ACC112 (cell line): Measurements from ENCODE around the gene TPPP3.

ENCODE experiments used
- H2AFZ ChIP-seq: fragments of 200-600 bp; sonication (generic); one replicate; pipeline ENCODE4 v1.6.0; 2017; ENCODE audit warnings: antibody characterized with exemption, low read length; ENCODE audit not compliant: unreplicated experiment
- H3K27ac ChIP-seq: fragments of 200-600 bp; sonication (generic); 2 replicates; pipeline ENCODE4 v1.5.1; 2014; ENCODE audit warnings: low read depth, mild to moderate bottlenecking, antibody characterized with exemption, low read length, moderate library complexity
- H3K27me3 ChIP-seq: fragments of 200-600 bp; sonication (generic); 2 replicates; pipeline ENCODE4 v1.6.1; 2014; ENCODE audit warnings: mild to moderate bottlenecking, antibody characterized with exemption, low read length, moderate library complexity, mixed read lengths; ENCODE audit not compliant: insufficient read depth
- H3K36me3 ChIP-seq: fragments of 200-600 bp; sonication (generic); 2 replicates; pipeline ENCODE4 v1.6.1; 2016; ENCODE audit warnings: mild to moderate bottlenecking, antibody characterized with exemption, low read length, moderate library complexity, mixed read lengths; ENCODE audit not compliant: insufficient read depth
- H3K4me1 ChIP-seq: fragments of 200-600 bp; sonication (generic); one replicate; pipeline ENCODE4 v1.6.1; 2016; ENCODE audit warnings: low read length, mixed read lengths; ENCODE audit not compliant: insufficient read depth, unreplicated experiment, control insufficient read depth
- H3K4me3 ChIP-seq: fragments of 200-600 bp; sonication (generic); 2 replicates; pipeline ENCODE4 v1.5.1; 2014; ENCODE audit warnings: mild to moderate bottlenecking, low read depth, low read length
- H3K79me2 ChIP-seq: fragments of 200-600 bp; sonication (generic); one replicate; pipeline ENCODE4 v1.6.0; 2016; ENCODE audit warnings: low read length; ENCODE audit not compliant: control insufficient read depth, unreplicated experiment, insufficient read depth

TPPP3 gene

GRCh38 chr16:67426022-67426421 lies 32.7 kb upstream of the TPPP3 start:
- Histone ChIP-seq H3K36me3 (no peaks in the 10 kb centered on the region), H2AFZ (no peak overlapping the region), H3K79me2 (no peaks in the 10 kb centered on the region), H3K27me3 (peaks cover 28% of the 10 kb centered on the region), H3K4me3 (no peak overlapping the region), H3K27ac (no peak overlapping the region), H3K4me1 (no peaks in the 10 kb centered on the region)

GRCh38 chr16:67425580-67425979 lies 32.3 kb upstream of the TPPP3 start:
- H3K4me1 ChIP-seq = no peaks in the 10 kb centered on the region
- no peak overlapping the region for H3K4me3 ChIP-seq
- no peak overlapping the region for H3K27ac ChIP-seq
- no peaks in the 10 kb centered on the region for H3K79me2 ChIP-seq
- no peaks in the 10 kb centered on the region for H3K36me3 ChIP-seq
- H3K27me3 ChIP-seq = peaks cover 27% of the 10 kb centered on the region
- H2AFZ ChIP-seq = no peak overlapping the region

GRCh38 chr16:67425061-67425460 lies 31.8 kb upstream of the TPPP3 start:
- no peak overlapping the region for H3K4me3 ChIP-seq
- no peaks in the 10 kb centered on the region for H3K4me1 ChIP-seq
- no peaks in the 10 kb centered on the region for H3K79me2 ChIP-seq
- peaks cover 22% of the 10 kb centered on the region for H3K27me3 ChIP-seq
- no peak overlapping the region for H2AFZ ChIP-seq
- H3K36me3 ChIP-seq = no peaks in the 10 kb centered on the region
- no peak overlapping the region for H3K27ac ChIP-seq

- H3K4me3 ChIP-seq = no peak overlapping the region
- no peak overlapping the region for H2AFZ ChIP-seq
- H3K36me3 ChIP-seq = no peaks in the 10 kb centered on the region
- peaks cover 13% of the 10 kb centered on the region for H3K27me3 ChIP-seq
- H3K27ac ChIP-seq = no peak overlapping the region
- no peaks in the 10 kb centered on the region for H3K4me1 ChIP-seq
- no peaks in the 10 kb centered on the region for H3K79me2 ChIP-seq
Observed at GRCh38 chr16:67424261-67424615, 30.9 kb upstream of the TPPP3 start.

GRCh38 chr16:67423611-67424260 lies 30.4 kb upstream of the TPPP3 start:
- H3K27ac ChIP-seq = no peak overlapping the region
- no peak overlapping the region for H2AFZ ChIP-seq
- H3K4me3 ChIP-seq = no peak overlapping the region
- H3K79me2 ChIP-seq = no peaks in the 10 kb centered on the region
- H3K27me3 ChIP-seq = peaks cover 9% of the 10 kb centered on the region; the same call in 1 of the 2 replicates
- H3K36me3 ChIP-seq = no peaks in the 10 kb centered on the region
- no peaks in the 10 kb centered on the region for H3K4me1 ChIP-seq

DNA sequence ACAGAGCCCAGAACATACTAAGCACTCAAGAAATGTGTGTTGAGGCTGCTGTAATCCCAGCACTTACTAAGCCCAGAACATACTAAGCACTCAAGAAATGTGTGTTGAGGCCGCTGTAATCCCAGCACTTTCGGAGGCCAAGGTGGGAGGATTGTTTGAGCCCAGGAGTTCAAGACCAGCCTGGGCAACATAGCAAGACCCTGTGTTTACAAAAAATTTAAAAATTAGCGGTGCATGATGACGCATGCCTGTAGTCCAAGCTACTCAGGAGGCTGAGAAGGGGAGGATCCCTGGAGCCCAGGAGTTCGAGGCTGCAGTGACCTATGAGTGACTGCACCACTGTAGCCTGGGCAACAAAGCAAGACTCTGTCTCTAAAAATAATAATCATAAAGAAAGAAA lies 29.7 kb upstream of the TPPP3 start:
- no peak overlapping the region for H3K27ac ChIP-seq
- H3K79me2 ChIP-seq = no peaks in the 10 kb centered on the region
- no peaks in the 10 kb centered on the region for H3K36me3 ChIP-seq
- 0 out of 2 replicates have a peak, but pooled peaks cover 9% of the 10 kb centered on the region for H3K27me3 ChIP-seq
- no peak overlapping the region for H2AFZ ChIP-seq
- no peak overlapping the region for H3K4me3 ChIP-seq
- H3K4me1 ChIP-seq = no peaks in the 10 kb centered on the region

DNA sequence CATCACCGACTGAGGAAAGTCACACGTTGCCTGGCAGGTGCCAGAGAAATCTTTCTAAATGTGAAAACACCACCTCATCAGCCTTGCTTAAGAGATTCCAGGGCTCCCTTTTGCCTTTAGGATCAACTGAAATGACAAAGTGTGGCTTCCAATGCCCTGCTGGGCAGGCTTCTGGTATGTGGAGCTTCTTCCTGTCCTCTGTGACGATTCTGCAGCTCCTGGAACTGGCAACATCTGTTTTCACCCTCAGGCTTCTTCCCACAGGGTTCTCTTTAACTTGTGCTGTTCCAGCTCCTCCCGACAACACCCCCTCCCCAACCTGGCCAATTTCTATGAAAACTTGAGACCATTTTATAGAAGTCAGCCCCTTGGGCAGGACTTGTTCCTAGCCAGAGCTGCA lies 27.7 kb upstream of the TPPP3 start:
- Histone ChIP-seq H2AFZ (no peak overlapping the region), H3K4me1 (no peaks in the 10 kb centered on the region), H3K79me2 (no peaks in the 10 kb centered on the region), H3K27ac (no peak overlapping the region), H3K27me3 (0 out of 2 replicates have a peak, but pooled peaks cover 9% of the 10 kb centered on the region), H3K36me3 (no peaks in the 10 kb centered on the region), H3K4me3 (no peak overlapping the region)

DNA sequence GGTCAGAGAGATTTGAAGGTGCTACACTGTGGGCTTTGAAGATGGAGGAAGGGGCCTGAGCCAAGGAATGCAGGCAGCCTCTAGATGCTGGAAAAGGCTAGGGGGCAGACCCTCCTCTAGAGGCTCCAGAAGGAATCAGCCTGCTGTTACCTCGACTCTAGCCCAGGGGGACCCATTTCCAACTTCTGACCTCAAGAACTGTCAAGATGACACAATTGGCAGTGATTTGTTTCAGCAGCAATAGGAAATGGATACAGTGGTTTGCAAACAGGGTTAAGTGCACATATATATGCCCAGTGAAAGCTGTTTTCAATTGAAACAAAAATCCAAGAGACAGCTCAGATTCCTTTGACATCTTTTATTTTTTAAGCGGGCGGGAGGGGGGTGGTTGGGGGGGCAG lies 26.6 kb upstream of the TPPP3 start:
- Histone ChIP-seq H3K79me2 (peaks cover 4% of the 10 kb centered on the region), H3K27ac (no peak overlapping the region), H3K4me1 (no peaks in the 10 kb centered on the region), H3K27me3 (no peaks in the 10 kb centered on the region), H3K36me3 (no peaks in the 10 kb centered on the region), H2AFZ (no peak overlapping the region), H3K4me3 (no peak overlapping the region)

GRCh38 chr16:67419502-67419901 lies 26.2 kb upstream of the TPPP3 start:
- H2AFZ ChIP-seq = no peak overlapping the region
- no peak overlapping the region for H3K27ac ChIP-seq
- no peak overlapping the region for H3K4me3 ChIP-seq
- no peaks in the 10 kb centered on the region for H3K27me3 ChIP-seq
- H3K79me2 ChIP-seq = peaks cover 5% of the 10 kb centered on the region
- H3K36me3 ChIP-seq = no peaks in the 10 kb centered on the region
- no peaks in the 10 kb centered on the region for H3K4me1 ChIP-seq

GRCh38 chr16:67417333-67418061 lies 24.2 kb upstream of the TPPP3 start:
- Histone ChIP-seq H3K79me2 (peaks cover 8% of the 10 kb centered on the region), H3K4me3 (no peak overlapping the region), H3K36me3 (no peaks in the 10 kb centered on the region), H3K4me1 (peaks cover 4% of the 10 kb centered on the region), H3K27ac (no peak overlapping the region), H3K27me3 (no peaks in the 10 kb centered on the region), H2AFZ (no peak overlapping the region)
